Mesendoderm (in vitro differentiated cells): ENCODE measurements around the gene HIP1R.

Experiments used
- DNase-seq: peaks from one replicate; pipeline ENCODE4 v3.0.0; 2013
- H2AK5ac ChIP-seq: 2 replicates; pipeline ENCODE4 v1.6.1; 2013; ENCODE audit warnings: low read length, inconsistent platforms
- H2BK120ac ChIP-seq: 2 replicates; pipeline ENCODE4 v1.6.1; 2013; ENCODE audit warnings: low read depth, mild to moderate bottlenecking, low read length, moderate library complexity, mixed read lengths
- H2BK15ac ChIP-seq: replicated peaks from 2 replicates; pipeline ENCODE4 v1.6.1; 2013; ENCODE audit warnings: low read depth, mild to moderate bottlenecking, moderate library complexity
- H2BK5ac ChIP-seq: 2 replicates; pipeline ENCODE4 v1.6.1; 2013; ENCODE audit warnings: low read length, inconsistent platforms
- H3K18ac ChIP-seq: 2 replicates; pipeline ENCODE4 v1.6.1; 2013; ENCODE audit warnings: mild to moderate bottlenecking, low read length, mixed read lengths
- H3K23ac ChIP-seq: one replicate; pipeline ENCODE4 v1.6.1; 2013; ENCODE audit warnings: low read length
- H3K27ac ChIP-seq: 2 replicates; pipeline ENCODE4 v1.5.1; 2013; ENCODE audit warnings: low read depth, mild to moderate bottlenecking, inconsistent platforms, low read length, moderate library complexity
- H3K27me3 ChIP-seq: 2 replicates; pipeline ENCODE4 v1.6.1; 2013; ENCODE audit warnings: low read length, control low read depth, mild to moderate bottlenecking, inconsistent platforms; ENCODE audit not compliant: insufficient read depth, poor library complexity
- H3K36me3 ChIP-seq: 2 replicates; pipeline ENCODE4 v1.6.1; 2013; ENCODE audit warnings: low read length, inconsistent platforms; ENCODE audit not compliant: control insufficient read depth, insufficient read depth
- H3K4ac ChIP-seq: one replicate; pipeline ENCODE4 v1.6.1; 2013; ENCODE audit warnings: low read depth, mild to moderate bottlenecking, low read length, moderate library complexity
- H3K4me1 ChIP-seq: 2 replicates; pipeline ENCODE4 v1.6.1; 2013; ENCODE audit warnings: low read depth, low read length, inconsistent platforms; ENCODE audit not compliant: control insufficient read depth
- H3K4me2 ChIP-seq: 2 replicates; pipeline ENCODE4 v1.6.1; 2013; ENCODE audit warnings: low read length
- H3K4me3 ChIP-seq: 2 replicates; pipeline ENCODE4 v1.5.1; 2013; ENCODE audit warnings: mild to moderate bottlenecking, low read length
- H3K56ac ChIP-seq: one replicate; pipeline ENCODE4 v1.6.1; 2013; ENCODE audit warnings: low read length
- H3K79me1 ChIP-seq: 2 replicates; pipeline ENCODE4 v1.6.1; 2013; ENCODE audit warnings: low read length, inconsistent platforms
- H3K79me2 ChIP-seq: 2 replicates; pipeline ENCODE4 v1.6.1; 2013; ENCODE audit warnings: mild to moderate bottlenecking, low read length; ENCODE audit not compliant: control insufficient read depth, insufficient read depth
- H3K9ac ChIP-seq: 2 replicates; pipeline ENCODE4 v1.6.1; 2013; ENCODE audit warnings: low read length, inconsistent platforms
- H4K5ac ChIP-seq: one replicate; pipeline ENCODE4 v1.6.1; 2013; ENCODE audit warnings: low read length
- H4K8ac ChIP-seq: one replicate; pipeline ENCODE4 v1.6.1; 2013; ENCODE audit warnings: low read depth, mild to moderate bottlenecking, control low read depth, low read length, moderate library complexity
- WGBS: extraction: QIAGEN DNeasy Blood & Tissue Kit; methylation state at CpG from one replicate; pipeline ENCODE4 v1.1.7; 2013; ENCODE audit warnings: low lambda C conversion rate, missing lambda C conversion rate; ENCODE audit not compliant: insufficient coverage; ENCODE audit errors: extremely low coverage; 5-methylcytosine and 5-hydroxymethylcytosine counted together

The HIP1R gene

GRCh38 chr12:122861587-122861970, 26.3 kb downstream of the HIP1R start:
- Histone ChIP-seq H3K9ac (no peak overlapping the region), H3K4ac (no peak overlapping the region), H3K36me3 (no peaks in the 10 kb centered on the region), H3K4me2 (no peak overlapping the region), H3K23ac (no peak overlapping the region), H3K4me3 (no peak overlapping the region), H3K79me1 (no peaks in the 10 kb centered on the region), H3K27me3 (no peaks in the 10 kb centered on the region), H2AK5ac (no peak overlapping the region), H4K5ac (no peak overlapping the region), H2BK120ac (no peak overlapping the region), H3K4me1 (no peaks in the 10 kb centered on the region), H3K27ac (no peak overlapping the region), H3K79me2 (no peaks in the 10 kb centered on the region), H3K56ac (no peak overlapping the region), H2BK5ac (no peak overlapping the region), H3K18ac (no peak overlapping the region), H4K8ac (no peak overlapping the region), H2BK15ac (no peak overlapping the region)
- DNase-seq = no peak
- no CpG with 5 or more reads among the region's 5 CpGs for WGBS

GRCh38 chr12:122862110-122862634, 26.9 kb downstream of the HIP1R start:
- Histone ChIP-seq H3K18ac (no peak overlapping the region), H3K27me3 (no peaks in the 10 kb centered on the region), H3K4me2 (no peak overlapping the region), H3K9ac (no peak overlapping the region), H3K23ac (no peak overlapping the region), H2AK5ac (no peak overlapping the region), H3K79me1 (no peaks in the 10 kb centered on the region), H2BK120ac (no peak overlapping the region), H2BK15ac (no peak overlapping the region), H3K4me1 (no peaks in the 10 kb centered on the region), H4K5ac (no peak overlapping the region), H3K56ac (no peak overlapping the region), H4K8ac (no peak overlapping the region), H3K79me2 (no peaks in the 10 kb centered on the region), H3K4me3 (no peak overlapping the region), H3K36me3 (no peaks in the 10 kb centered on the region), H3K27ac (no peak overlapping the region), H3K4ac (no peak overlapping the region), H2BK5ac (no peak overlapping the region)
- WGBS = no CpG with 5 or more reads among the region's 20 CpGs
- DNase-seq = no peak

DNA sequence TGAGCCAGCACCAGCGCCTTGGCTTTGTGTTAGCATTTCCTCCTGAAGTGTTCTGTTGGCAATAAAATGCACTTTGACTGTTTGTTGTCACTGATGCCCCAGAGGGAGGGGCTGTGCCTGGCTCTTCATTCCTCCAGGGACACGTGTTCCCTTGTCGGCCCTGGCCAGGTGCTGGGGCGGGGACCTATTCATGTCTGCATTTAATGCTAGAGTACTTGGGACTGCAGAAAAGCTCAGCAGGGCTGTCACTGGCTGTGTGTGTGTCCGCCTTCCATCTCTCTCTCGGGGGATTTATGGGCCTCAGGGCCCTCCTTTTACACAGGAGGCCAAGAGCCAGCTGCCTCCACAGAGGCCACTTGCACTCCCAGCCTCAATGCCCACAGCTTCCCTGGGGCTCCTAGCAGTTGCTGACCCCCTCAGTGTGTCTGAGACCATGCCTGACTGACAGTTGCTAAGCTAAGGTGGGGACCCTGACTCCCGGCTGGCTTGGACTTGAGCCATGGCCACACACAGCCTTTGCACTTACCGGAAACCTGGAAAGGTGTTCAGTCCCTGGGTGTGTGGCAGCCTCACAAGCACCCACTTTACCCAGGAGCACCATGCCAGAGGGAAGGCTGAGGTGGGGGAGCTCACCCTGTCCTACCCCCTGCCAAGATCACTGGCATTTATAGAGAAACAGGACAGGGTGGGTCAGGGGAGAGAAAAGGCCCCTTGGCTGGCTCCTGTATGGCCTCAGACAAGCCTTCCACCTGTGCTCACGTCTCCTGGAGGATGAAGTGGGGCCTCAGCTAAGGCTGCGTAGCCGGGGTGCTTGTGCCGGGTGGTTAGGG, 27.8 kb downstream of the HIP1R start:
- Histone ChIP-seq H3K79me2 (no peaks in the 10 kb centered on the region), H3K36me3 (no peaks in the 10 kb centered on the region), H2BK5ac (no peak overlapping the region), H3K27me3 (no peaks in the 10 kb centered on the region), H3K79me1 (no peaks in the 10 kb centered on the region), H3K4me3 (no peak overlapping the region), H3K4ac (no peak overlapping the region), H3K4me1 (no peaks in the 10 kb centered on the region), H3K56ac (no peak overlapping the region), H3K23ac (no peak overlapping the region), H4K5ac (no peak overlapping the region), H3K27ac (no peak overlapping the region), H4K8ac (no peak overlapping the region), H3K9ac (no peak overlapping the region), H3K4me2 (no peak overlapping the region), H3K18ac (no peak overlapping the region), H2BK120ac (no peak overlapping the region), H2BK15ac (no peak overlapping the region), H2AK5ac (no peak overlapping the region)
- no CpG with 5 or more reads among the region's 12 CpGs for WGBS
- DNase-seq = no peak

- Histone ChIP-seq H3K79me2 (no peaks in the 10 kb centered on the region), H3K36me3 (no peaks in the 10 kb centered on the region), H2BK5ac (no peak overlapping the region), H3K27ac (no peak overlapping the region), H3K4ac (no peak overlapping the region), H3K79me1 (no peaks in the 10 kb centered on the region), H2BK15ac (no peak overlapping the region), H3K9ac (no peak overlapping the region), H3K18ac (no peak overlapping the region), H4K5ac (no peak overlapping the region), H3K23ac (no peak overlapping the region), H3K4me2 (no peak overlapping the region), H3K56ac (no peak overlapping the region), H3K4me1 (no peaks in the 10 kb centered on the region), H3K27me3 (no peaks in the 10 kb centered on the region), H2AK5ac (no peak overlapping the region), H3K4me3 (no peak overlapping the region), H4K8ac (no peak overlapping the region), H2BK120ac (no peak overlapping the region)
- no peak for DNase-seq
- no CpG with 5 or more reads among the region's 5 CpGs for WGBS
Observed at GRCh38 chr12:122864894-122865253, 29.6 kb downstream of the HIP1R start.

DNA sequence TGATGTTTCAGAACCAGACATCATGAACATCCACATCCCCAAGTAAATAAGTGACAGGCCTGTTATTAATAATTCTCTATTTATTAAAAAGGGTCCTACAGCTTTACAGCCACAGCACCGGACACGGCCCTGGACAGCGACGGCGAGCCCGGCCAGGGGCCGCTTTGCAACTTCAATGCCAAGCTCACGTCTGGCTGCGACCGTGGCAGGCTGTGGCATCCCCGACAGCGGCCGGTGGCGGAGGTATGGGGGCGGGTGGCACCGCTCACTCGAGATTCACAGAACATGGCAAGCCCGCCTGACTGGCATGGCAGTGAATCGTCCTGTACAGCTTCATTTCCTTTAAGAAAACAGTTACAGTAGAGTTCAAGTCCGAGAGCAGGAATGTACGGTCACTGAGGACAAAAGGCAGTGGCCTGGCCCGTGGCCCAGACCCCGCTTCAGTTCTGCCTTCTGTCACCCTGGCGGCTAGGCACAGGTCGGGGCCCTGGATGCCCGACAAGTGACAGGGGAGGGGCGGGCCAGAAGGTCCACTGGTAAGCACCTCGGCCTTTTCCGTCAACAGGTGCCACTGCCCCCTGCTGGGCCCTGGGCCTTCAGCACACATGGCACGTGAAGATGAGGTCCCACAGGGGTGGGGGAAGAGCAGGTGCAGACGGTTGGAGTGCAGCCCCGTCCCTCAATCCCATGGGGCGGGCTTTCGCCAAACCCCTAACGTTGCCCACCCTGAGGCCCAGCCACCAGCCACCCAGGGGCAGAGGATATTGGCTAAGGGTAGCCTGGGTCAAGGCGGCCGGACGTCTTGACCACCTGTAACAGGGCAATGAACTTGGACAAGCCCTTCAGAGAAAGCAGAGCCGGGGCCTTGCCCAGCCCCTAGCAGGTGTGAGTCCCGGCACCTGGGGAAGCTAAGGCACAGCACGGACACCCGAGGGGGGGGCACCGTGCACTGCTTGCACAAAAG, 30.3 kb downstream of the HIP1R start:
- DNase-seq = peak; percentile 45
- H3K36me3 ChIP-seq = no peaks in the 10 kb centered on the region

More for the DNA sequence above, 30.3 kb downstream of the HIP1R start:
- WGBS = no CpG with 5 or more reads among the region's 43 CpGs
- H3K23ac ChIP-seq = no peak overlapping the region
- H3K27me3 ChIP-seq = no peaks in the 10 kb centered on the region
- H3K18ac ChIP-seq = no peak overlapping the region
- no peak overlapping the region for H2AK5ac ChIP-seq
- H4K8ac ChIP-seq = no peak overlapping the region
- no peak overlapping the region for H3K4me2 ChIP-seq
- H2BK15ac ChIP-seq = no peak overlapping the region
- H3K56ac ChIP-seq = no peak overlapping the region
- H3K79me2 ChIP-seq = no peaks in the 10 kb centered on the region
- no peak overlapping the region for H4K5ac ChIP-seq
- no peak overlapping the region for H2BK120ac ChIP-seq
- H2BK5ac ChIP-seq = no peak overlapping the region
- H3K79me1 ChIP-seq = no peaks in the 10 kb centered on the region
- H3K9ac ChIP-seq = no peak overlapping the region
- no peaks in the 10 kb centered on the region for H3K4me1 ChIP-seq
- no peak overlapping the region for H3K4ac ChIP-seq
- no peak overlapping the region for H3K27ac ChIP-seq
- no peak overlapping the region for H3K4me3 ChIP-seq
